ENCODE results near the gene CDKN2B.
A peak's percentile ranks its signal among the peaks of the same experiment; 100 is the strongest.

DNA sequence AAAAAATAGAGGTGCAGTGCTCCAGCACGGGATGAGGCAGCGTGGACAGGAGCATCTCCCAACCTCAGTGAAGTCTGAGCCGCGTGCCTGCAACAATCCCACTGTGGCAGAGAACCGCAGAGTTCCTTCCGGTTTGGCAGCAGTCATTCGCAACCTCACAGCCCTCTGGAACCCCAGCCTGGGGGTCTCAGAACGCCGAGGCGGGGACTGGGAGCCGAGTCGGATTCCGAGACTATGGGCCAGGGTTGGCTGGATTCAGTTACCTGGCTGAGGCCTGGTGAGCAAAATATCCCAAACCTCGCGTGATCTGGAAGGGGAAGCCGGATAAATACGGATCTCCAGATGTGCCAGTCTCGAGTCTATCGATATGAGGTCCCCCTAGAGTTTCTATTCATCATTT, 41.9 kb downstream of the CDKN2B start:
- TF ChIP-seq EZH2 (IDR thresholded peaks at IDR 0.05; ENCODE audit: borderline replicate concordance) (peak; percentile 87), EZH2phosphoT487 (IDR thresholded peaks at IDR 0.05; ENCODE audit: low read depth, severe bottlenecking, unreplicated experiment) (no peak)
- TF ChIP-seq, protein P1, sequence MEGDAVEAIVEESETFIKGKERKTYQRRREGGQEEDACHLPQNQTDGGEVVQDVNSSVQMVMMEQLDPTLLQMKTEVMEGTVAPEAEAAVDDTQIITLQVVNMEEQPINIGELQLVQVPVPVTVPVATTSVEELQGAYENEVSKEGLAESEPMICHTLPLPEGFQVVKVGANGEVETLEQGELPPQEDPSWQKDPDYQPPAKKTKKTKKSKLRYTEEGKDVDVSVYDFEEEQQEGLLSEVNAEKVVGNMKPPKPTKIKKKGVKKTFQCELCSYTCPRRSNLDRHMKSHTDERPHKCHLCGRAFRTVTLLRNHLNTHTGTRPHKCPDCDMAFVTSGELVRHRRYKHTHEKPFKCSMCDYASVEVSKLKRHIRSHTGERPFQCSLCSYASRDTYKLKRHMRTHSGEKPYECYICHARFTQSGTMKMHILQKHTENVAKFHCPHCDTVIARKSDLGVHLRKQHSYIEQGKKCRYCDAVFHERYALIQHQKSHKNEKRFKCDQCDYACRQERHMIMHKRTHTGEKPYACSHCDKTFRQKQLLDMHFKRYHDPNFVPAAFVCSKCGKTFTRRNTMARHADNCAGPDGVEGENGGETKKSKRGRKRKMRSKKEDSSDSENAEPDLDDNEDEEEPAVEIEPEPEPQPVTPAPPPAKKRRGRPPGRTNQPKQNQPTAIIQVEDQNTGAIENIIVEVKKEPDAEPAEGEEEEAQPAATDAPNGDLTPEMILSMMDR (IDR thresholded peaks at IDR 0.05; ENCODE audit: poor library complexity) = no peak

Data from hepatocyte (in vitro differentiated cells).